GM23338 (cell line): ENCODE results near the gene BBX. TPM values are rescaled to one million over a fixed set of nuclear protein-coding genes. Genes with fewer than 3 reads are reported as not detected.

Experiments used
- ATAC-seq: fragments of 200-7000 bp; cut with Tn5 transposase; 3 replicates; pipeline ENCODE4 v1.9.1; 2020
- DNase-seq: peaks from one replicate; pipeline ENCODE4 v3.0.0-alpha.2; 2015; ENCODE audit warnings: low spot score
- H2AFZ ChIP-seq: fragments of 200-600 bp; sonication (generic); 2 replicates; pipeline ENCODE4 v1.8.0; 2016; ENCODE audit warnings: antibody characterized with exemption, mild to moderate bottlenecking, moderate library complexity
- H3F3A ChIP-seq: fragments of 200-600 bp; sonication (generic); replicated peaks from 2 replicates; pipeline ENCODE4 v1.8.0; 2017; ENCODE audit warnings: antibody characterized with exemption, mixed run types, low read depth
- H3K27ac ChIP-seq: fragments of 200-600 bp; sonication (generic); 2 replicates; pipeline ENCODE4 v1.6.1; 2016; ENCODE audit warnings: low read depth
- H3K27me3 ChIP-seq: fragments of 200-600 bp; sonication (generic); 2 replicates; pipeline ENCODE4 v1.8.0; 2016; ENCODE audit warnings: mild to moderate bottlenecking, mixed run types, moderate library complexity; ENCODE audit not compliant: insufficient read depth
- H3K36me3 ChIP-seq: fragments of 200-600 bp; sonication (generic); 2 replicates; pipeline ENCODE4 v1.8.0; 2016; ENCODE audit warnings: mild to moderate bottlenecking; ENCODE audit not compliant: insufficient read depth
- H3K4me1 ChIP-seq: fragments of 200-600 bp; sonication (generic); 2 replicates; pipeline ENCODE4 v1.8.0; 2016; ENCODE audit warnings: mild to moderate bottlenecking, moderate library complexity; ENCODE audit not compliant: insufficient read depth
- H3K4me2 ChIP-seq: fragments of 200-600 bp; sonication (generic); 2 replicates; pipeline ENCODE4 v1.7.1; 2017; ENCODE audit warnings: mixed run types
- H3K4me3 ChIP-seq: fragments of 200-600 bp; sonication (generic); 2 replicates; pipeline ENCODE4 v1.6.1; 2016; ENCODE audit warnings: mixed run types
- H3K79me2 ChIP-seq: fragments of 200-600 bp; sonication (generic); replicated peaks from 2 replicates; pipeline ENCODE4 v1.8.0; 2017; ENCODE audit warnings: mild to moderate bottlenecking; ENCODE audit not compliant: insufficient read depth
- H3K9me2 ChIP-seq: fragments of 200-600 bp; sonication (generic); 2 replicates; pipeline ENCODE4 v1.8.0; 2017; ENCODE audit not compliant: insufficient read depth
- H4K20me1 ChIP-seq: fragments of 200-600 bp; sonication (generic); replicated peaks from 2 replicates; pipeline ENCODE4 v1.8.0; 2017; ENCODE audit warnings: mild to moderate bottlenecking; ENCODE audit not compliant: insufficient read depth
- H3K27ac Mint-ChIP-seq: 2 replicates; pipeline ENCODE4 v1.8.0; 2020; ENCODE audit warnings: inconsistent platforms, mild to moderate bottlenecking, moderate library complexity, mixed read lengths
- H3K27me3 Mint-ChIP-seq: 3 replicates; pipeline ENCODE4 v1.8.0; 2022; ENCODE audit warnings: low read depth, mild to moderate bottlenecking, moderate library complexity, mixed read lengths, inconsistent platforms; ENCODE audit not compliant: insufficient read depth, poor library complexity
- H3K36me3 Mint-ChIP-seq: 3 replicates; pipeline ENCODE4 v1.8.0; 2021; ENCODE audit warnings: low read depth, mild to moderate bottlenecking, inconsistent platforms, moderate library complexity, mixed read lengths
- H3K4me1 Mint-ChIP-seq: 3 replicates; pipeline ENCODE4 v1.8.0; 2020; ENCODE audit warnings: mild to moderate bottlenecking, inconsistent platforms, mixed read lengths
- H3K4me3 Mint-ChIP-seq: 3 replicates; pipeline ENCODE4 v1.8.0; 2021; ENCODE audit warnings: moderate library complexity, mild to moderate bottlenecking, inconsistent platforms, mixed read lengths
- H3K9me3 Mint-ChIP-seq: 3 replicates; pipeline ENCODE4 v1.8.0; 2020; ENCODE audit warnings: moderate library complexity, mild to moderate bottlenecking, inconsistent platforms, mixed read lengths
- EZH2 ChIP-seq: fragments of 200-600 bp; sonication (generic); IDR thresholded peaks from one replicate; pipeline ENCODE4 v1.8.0; 2017; ENCODE audit warnings: antibody characterized with exemption, mild to moderate bottlenecking, low read depth; ENCODE audit not compliant: unreplicated experiment
- EZH2phosphoT487 ChIP-seq: fragments of 200-600 bp; sonication (generic); IDR thresholded peaks from one replicate; pipeline ENCODE4 v1.8.1; 2018; ENCODE audit warnings: antibody characterized with exemption; ENCODE audit not compliant: unreplicated experiment
- JUNB ChIP-seq: IDR thresholded peaks from one replicate; pipeline ENCODE4 v1.6.1; 2016; ENCODE audit warnings: antibody characterized with exemption; ENCODE audit not compliant: unreplicated experiment
- NANOG ChIP-seq: IDR thresholded peaks from 2 replicates; pipeline ENCODE4 v1.6.1; 2016; ENCODE audit warnings: antibody characterized with exemption, borderline replicate concordance
- POLR2AphosphoS5 ChIP-seq: IDR thresholded peaks from 2 replicates; pipeline ENCODE4 v1.6.1; 2016; ENCODE audit warnings: antibody characterized with exemption, low read depth
- REST ChIP-seq: IDR thresholded peaks from one replicate; pipeline ENCODE4 v1.6.1; 2018; ENCODE audit warnings: antibody characterized with exemption; ENCODE audit not compliant: unreplicated experiment
- ZNF114 ChIP-seq: fragments of 250-450 bp; sonication (Bioruptor Pico); IDR thresholded peaks from 2 replicates; pipeline ENCODE4 v1.5.0; 2020; ENCODE audit warnings: mild to moderate bottlenecking, moderate library complexity
- ZNF331 ChIP-seq: fragments of 250-450 bp; sonication (Bioruptor Pico); IDR thresholded peaks from 2 replicates; pipeline ENCODE4 v1.5.0; 2020; ENCODE audit warnings: low read depth, mild to moderate bottlenecking, moderate library complexity
- ZNF462 ChIP-seq: fragments of 250-450 bp; sonication (Bioruptor Pico); IDR thresholded peaks from 2 replicates; pipeline ENCODE4 v1.5.0; 2020; ENCODE audit warnings: mild to moderate bottlenecking, moderate library complexity
- polyA plus RNA-seq: library from polyadenylated mRNA; unstranded; fragments of >200 nt; fragmentation: Nextera tagmentation; extraction: Ambion mirVana; gene quantifications from 2 replicates; pipeline ENCODE4 v1.2.1, GENCODE V29; 2016
- total RNA-seq: library from RNA; depleted of rRNA; stranded (reverse); fragments of >200 nt; shearing (Covaris generic); gene quantifications from 2 replicates; pipeline ENCODE4 v1.2.3, GENCODE V29; 2014
- TF ChIP-seq, protein P1 (sequence below): IDR thresholded peaks from 2 replicates; pipeline ENCODE4 v1.6.1; 2016; ENCODE audit warnings: antibody characterized with exemption

The BBX gene
- total and polyA plus RNA-seq, 2 experiments from 2014 or later = 35.2 to 44.1 TPM

- Histone ChIP-seq H3K4me1 (peaks cover 33% of the 10 kb centered on the region), H3K27ac (no peak overlapping the region), H3K27me3 (no peaks in the 10 kb centered on the region), H4K20me1 (no peaks in the 10 kb centered on the region), H2AFZ (no peak overlapping the region), H3F3A (no peaks in the 10 kb centered on the region), H3K9me2 (no peaks in the 10 kb centered on the region), H3K4me3 (no peak overlapping the region), H3K36me3 (no peaks in the 10 kb centered on the region), H3K79me2 (no peaks in the 10 kb centered on the region; the same call in 1 of the 2 replicates), H3K4me2 (peak overlapping the region; percentile 25; the same call in 1 of the 2 replicates)
- H3K4me1 Mint-ChIP-seq = peaks cover 32% of the 10 kb centered on the region
- H3K36me3 Mint-ChIP-seq = no peaks in the 10 kb centered on the region
- no peak overlapping the region for H3K4me3 Mint-ChIP-seq
- no peak for TF ChIP-seq NANOG
- TF ChIP-seq ZNF114 (CRISPR knock-in tag) = no peak
- TF ChIP-seq POLR2AphosphoS5 = no peak
- no peak for TF ChIP-seq ZNF331 (CRISPR knock-in tag)
- TF ChIP-seq, protein P1, sequence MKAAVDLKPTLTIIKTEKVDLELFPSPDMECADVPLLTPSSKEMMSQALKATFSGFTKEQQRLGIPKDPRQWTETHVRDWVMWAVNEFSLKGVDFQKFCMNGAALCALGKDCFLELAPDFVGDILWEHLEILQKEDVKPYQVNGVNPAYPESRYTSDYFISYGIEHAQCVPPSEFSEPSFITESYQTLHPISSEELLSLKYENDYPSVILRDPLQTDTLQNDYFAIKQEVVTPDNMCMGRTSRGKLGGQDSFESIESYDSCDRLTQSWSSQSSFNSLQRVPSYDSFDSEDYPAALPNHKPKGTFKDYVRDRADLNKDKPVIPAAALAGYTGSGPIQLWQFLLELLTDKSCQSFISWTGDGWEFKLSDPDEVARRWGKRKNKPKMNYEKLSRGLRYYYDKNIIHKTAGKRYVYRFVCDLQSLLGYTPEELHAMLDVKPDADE = no peak
- no peak for TF ChIP-seq EZH2phosphoT487
- no peak for TF ChIP-seq JUNB
- no peak for ATAC-seq
- no peaks in the 10 kb centered on the region for H3K27me3 Mint-ChIP-seq
- no peaks in the 10 kb centered on the region for H3K9me3 Mint-ChIP-seq
- DNase-seq = no peak
- peak overlapping the region; percentile 43 for H3K27ac Mint-ChIP-seq
These were observed 58.5 kb downstream of the BBX start for GRCh38 chr3:107581230-107581629.

GRCh38 chr3:107588217-107588616 lies 65.5 kb downstream of the BBX start:
- no peak for DNase-seq
- ATAC-seq = no peak
- no peaks in the 10 kb centered on the region for H3K27me3 Mint-ChIP-seq
- TF ChIP-seq, protein P1 = no peak
- TF ChIP-seq NANOG (no peak), REST (no peak), ZNF462 (CRISPR knock-in tag) (no peak), EZH2 (no peak), EZH2phosphoT487 (no peak), ZNF114 (CRISPR knock-in tag) (no peak)

More at GRCh38 chr3:107588217-107588616, 65.5 kb downstream of the BBX start:
- Mint-ChIP-seq H3K27ac (no peak overlapping the region), H3K4me3 (no peak overlapping the region), H3K36me3 (no peaks in the 10 kb centered on the region), H3K4me1 (peaks cover 5% of the 10 kb centered on the region; the same call in 2 of the 3 replicates), H3K9me3 (no peaks in the 10 kb centered on the region)
- Histone ChIP-seq H3K79me2 (no peaks in the 10 kb centered on the region), H3F3A (no peaks in the 10 kb centered on the region), H3K4me1 (peaks cover under 1% of the 10 kb centered on the region; the same call in 1 of the 2 replicates), H2AFZ (no peak overlapping the region), H3K4me3 (no peak overlapping the region), H3K36me3 (no peaks in the 10 kb centered on the region), H3K9me2 (no peaks in the 10 kb centered on the region), H3K27me3 (no peaks in the 10 kb centered on the region), H4K20me1 (no peaks in the 10 kb centered on the region), H3K27ac (no peak overlapping the region), H3K4me2 (no peak overlapping the region)
